ENCODE results near the gene RCAN1.

- TF ChIP-seq CTCF (IDR thresholded peaks at IDR 0.05; ENCODE audit: low read depth, low read length, poor library complexity, severe bottlenecking), result no peak
- TF ChIP-seq EZH2phosphoT487 (IDR thresholded peaks at IDR 0.05; ENCODE audit: borderline replicate concordance, low read length), result no peak
These were observed 5.5 kb downstream of the RCAN1 start for GRCh38 chr21:34609244-34609932.
